HCT116 (cell line): ENCODE results near the gene EIF4ENIF1. TPM values are rescaled to one million over a fixed set of nuclear protein-coding genes. Genes with fewer than 3 reads are reported as not detected.

Experiments
- ATAC-seq: fragments of 200-7000 bp; cut with Tn5 transposase; 2 replicates; pipeline ENCODE4 v1.9.1; 2020; ENCODE audit warnings: mild to moderate bottlenecking, moderate library complexity
- BruUV-seq: library from RNA; stranded (reverse); fragments of 400-500 nt; replicated peaks from 2 replicates; lab custom pipeline; 2021; lab: Mats Ljungman, UMichigan
- CTCF ChIA-PET: fragments of 300-600 bp; sonication (Branson Sonifier 250); formaldehyde crosslinking; loops from one replicate; lab custom pipeline; 2021; ENCODE audit warnings: antibody characterized with exemption; lab: Charles Lee
- POLR2A ChIA-PET: fragments of 300-600, 350-600 bp; sonication (Branson Sonifier 250); formaldehyde crosslinking; loops from one replicate; lab custom pipeline; 2021; ENCODE audit warnings: antibody characterized with exemption; lab: Charles Lee
- RAD21 ChIA-PET, 2 experiments: fragments of 300-600 bp; sonication (Branson Sonifier 250); formaldehyde crosslinking; loops; one replicate each; lab custom pipeline; 2023; ENCODE audit warnings: low total read pairs in 2 of 2; ENCODE audit not compliant: uncharacterized antibody in 2 of 2, unreplicated experiment in 2 of 2, low non-redundant PET in 1 of 2; lab: Charles Lee
- DNase-seq: peaks from one replicate; pipeline ENCODE4 v3.0.0-alpha.2; 2010; ENCODE audit warnings: low read depth, low spot score
- H2AFZ ChIP-seq: fragments of 200-600 bp; shearing (Covaris generic), sonication (generic); 2 replicates; pipeline ENCODE4 v1.6.1; 2017; ENCODE audit warnings: low read depth, mixed run types, mixed read lengths, antibody characterized with exemption, low read length; ENCODE audit not compliant: poor library complexity, severe bottlenecking
- H3K27ac ChIP-seq: 2 replicates; pipeline ENCODE4 v1.5.1; 2012; ENCODE audit warnings: low read depth, low read length
- H3K27me3 ChIP-seq: fragments of 200-600 bp; sonication (generic); 2 replicates; pipeline ENCODE4 v1.6.1; 2016; ENCODE audit warnings: mixed run types, low read length, mixed read lengths; ENCODE audit not compliant: insufficient read depth
- H3K36me3 ChIP-seq, 2 experiments: fragments of 200-500 bp in 1 of 2; fragments of 200-600 bp in 1 of 2; sonication (Bioruptor generic) in 1 of 2; sonication (generic) in 1 of 2; 2 replicates each; pipeline versions ENCODE4 v1.5.1 to v1.6.1; 2014 to 2016; ENCODE audit warnings: low read length in 2 of 2, inconsistent platforms in 1 of 2, mixed read lengths in 1 of 2, mixed run types in 1 of 2; ENCODE audit not compliant: insufficient read depth in 2 of 2, control insufficient read depth in 1 of 2
- H3K4me1 ChIP-seq, 2 experiments: fragments of 200-600 bp in 1 of 2; sonication (generic) in 1 of 2; 2 replicates each; pipeline versions ENCODE4 v1.5.1 to v1.6.1; 2012 to 2017; ENCODE audit warnings: low read length in 2 of 2, inconsistent platforms in 1 of 2, mild to moderate bottlenecking in 1 of 2, mixed read lengths in 1 of 2, mixed run types in 1 of 2, moderate library complexity in 1 of 2; ENCODE audit not compliant: insufficient read depth in 2 of 2, control insufficient read depth in 1 of 2
- H3K4me2 ChIP-seq: fragments of 200-600 bp; sonication (generic); 2 replicates; pipeline ENCODE4 v1.6.1; 2017; ENCODE audit warnings: mixed run types, low read length, mixed read lengths
- H3K4me3 ChIP-seq, 2 experiments: fragments of 200-600 bp in 1 of 2; sonication (generic) in 1 of 2; replicated peaks in 1 of 2; 2 replicates each; pipeline ENCODE4 v1.5.1; 2011 to 2016; ENCODE audit warnings: low read length in 2 of 2, control low read depth in 1 of 2, low read depth in 1 of 2, mild to moderate bottlenecking in 1 of 2, mixed read lengths in 1 of 2, mixed run types in 1 of 2
- H3K79me2 ChIP-seq: fragments of 200-600 bp; sonication (generic); 2 replicates; pipeline ENCODE4 v1.6.1; 2017; ENCODE audit warnings: mild to moderate bottlenecking, mixed run types, low read length, moderate library complexity, mixed read lengths; ENCODE audit not compliant: insufficient read depth
- H3K9ac ChIP-seq: fragments of 200-600 bp; sonication (generic); 2 replicates; pipeline ENCODE4 v1.6.1; 2016; ENCODE audit warnings: low read length, mixed read lengths
- H3K9me2 ChIP-seq: fragments of 200-600 bp; sonication (generic), shearing (Covaris generic); 2 replicates; pipeline ENCODE4 v1.6.1; 2017; ENCODE audit warnings: mixed run types, mild to moderate bottlenecking, moderate library complexity; ENCODE audit not compliant: insufficient read depth
- H3K9me3 ChIP-seq, 2 experiments: fragments of 200-500 bp in 1 of 2; fragments of 200-600 bp in 1 of 2; sonication (Bioruptor generic) in 1 of 2; sonication (generic) in 1 of 2; 2 replicates each; pipeline ENCODE4 v1.6.1; 2014 to 2017; ENCODE audit warnings: low read length in 2 of 2, mixed read lengths in 2 of 2, inconsistent platforms in 1 of 2, low read depth in 1 of 2, mild to moderate bottlenecking in 1 of 2, mixed run types in 1 of 2, moderate library complexity in 1 of 2; ENCODE audit not compliant: control insufficient read depth in 1 of 2, insufficient read depth in 1 of 2
- H4K20me1 ChIP-seq: fragments of 200-600 bp; sonication (generic), shearing (Covaris generic); 2 replicates; pipeline ENCODE4 v1.6.1; 2017; ENCODE audit warnings: mixed run types, mild to moderate bottlenecking, moderate library complexity; ENCODE audit not compliant: insufficient read depth
- MAX ChIP-seq: IDR thresholded peaks from 2 replicates; pipeline ENCODE4 v1.6.1; 2012
- REST ChIP-seq: IDR thresholded peaks from 2 replicates; pipeline ENCODE4 v1.6.1; 2012; ENCODE audit warnings: low read depth
- SIN3A ChIP-seq: IDR thresholded peaks from 2 replicates; pipeline ENCODE4 v1.6.1; 2012; ENCODE audit warnings: low read depth
- YY1 ChIP-seq: IDR thresholded peaks from 2 replicates; pipeline ENCODE4 v1.6.1; 2011; ENCODE audit warnings: low read length, low read depth, moderate library complexity, mild to moderate bottlenecking; ENCODE audit not compliant: insufficient replicate concordance; ENCODE audit errors: extremely low read depth
- intact Hi-C: fragments of 100-400 bp; cut with micrococcal nuclease; formaldehyde crosslinking; loops from 2 replicates; pipeline ENCODE4 v1.10.0; 2022
- total RNA-seq: library from RNA; stranded (reverse); gene quantifications from one replicate; pipeline ENCODE4 v1.2.1, GENCODE V29; 2021; ENCODE audit not compliant: unreplicated experiment

The EIF4ENIF1 gene
- total RNA-seq, 1 experiment from 2014 or later: 24.2 TPM

DNA sequence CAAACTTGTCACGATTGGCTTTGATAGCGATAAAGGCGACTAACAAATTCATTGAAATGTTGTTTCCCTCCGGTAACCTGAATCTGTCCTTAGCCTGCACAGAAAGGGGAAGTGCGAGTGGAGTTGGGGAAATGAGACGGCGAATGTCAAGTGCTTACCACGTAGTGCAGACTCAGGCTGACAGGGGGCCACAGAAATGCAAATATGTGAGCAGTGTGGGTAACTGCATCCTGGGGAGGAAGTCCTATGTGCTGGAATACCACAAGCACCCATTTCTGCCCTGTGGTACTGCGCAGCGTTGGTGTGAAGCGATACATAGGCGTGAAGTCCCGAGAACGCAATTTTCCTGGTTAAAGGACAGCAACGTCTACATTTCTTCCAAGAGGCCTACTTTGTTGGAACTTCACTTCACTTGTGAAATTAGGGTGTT lies 869 bp upstream of the EIF4ENIF1 start:
- peak overlapping the region; percentile 88 for H3K27ac ChIP-seq
- peak overlapping the region; percentile 66 to 88 for H3K4me3 ChIP-seq
- ChIA-PET POLR2A (no interaction called here), CTCF (no interaction called here), RAD21 (no interaction called here)
- peaks cover 30% of the 10 kb centered on the region for H3K79me2 ChIP-seq
- peak overlapping the region; percentile 77 for H2AFZ ChIP-seq
- no peaks in the 10 kb centered on the region for H4K20me1 ChIP-seq
- no peaks in the 10 kb centered on the region for H3K9me2 ChIP-seq
- BruUV-seq: TSS peak; percentile 73
- intact Hi-C loops: no loop called here
- ATAC-seq (peak; percentile 55), DNase-seq (peak; percentile 22)
- H3K4me2 ChIP-seq: peak overlapping the region; percentile 88
- peaks cover 21 to 24% of the 10 kb centered on the region in 2 experiments for H3K4me1 ChIP-seq
- peaks cover 3 to 4% of the 10 kb centered on the region in 2 experiments; a peak in 3 of 4 replicates for H3K36me3 ChIP-seq
- H3K9ac ChIP-seq: peak overlapping the region; percentile 80
- no peaks in the 10 kb centered on the region for H3K9me3 ChIP-seq
- no peaks in the 10 kb centered on the region for H3K27me3 ChIP-seq
- TF ChIP-seq YY1 (no peak), REST (no peak), MAX (no peak), SIN3A (peak; percentile 41; the same call in 1 of the 2 replicates)
